Keratinocyte (primary cell): ENCODE measurements around the gene SPTBN5. TPM values are rescaled to one million over a fixed set of nuclear protein-coding genes. Genes with fewer than 3 reads are reported as not detected.

Experiments
- DNase-seq: peaks from one replicate; pipeline ENCODE4 v3.0.0-alpha.2; 2011; ENCODE audit warnings: low read depth, missing footprints, low spot score
- FAIRE-seq: peaks from 2 replicates; lab custom pipeline; 2011; peaks lifted over from hg19 to GRCh38; lab: Jason Lieb, UNC
- H2AFZ ChIP-seq: 2 replicates; pipeline ENCODE4 v1.6.0; 2012; ENCODE audit warnings: low read length, control low read depth, inconsistent platforms; ENCODE audit not compliant: control insufficient read depth
- H3K27ac ChIP-seq: 2 replicates; pipeline ENCODE4 v1.5.1; 2011; ENCODE audit warnings: low read length; ENCODE audit not compliant: control insufficient read depth, insufficient read depth
- H3K27me3 ChIP-seq: 3 replicates; pipeline ENCODE4 v1.6.0; 2011; ENCODE audit warnings: low read length; ENCODE audit not compliant: control insufficient read depth, insufficient read depth; ENCODE audit errors: extremely low read depth
- H3K36me3 ChIP-seq, 2 experiments: 2 replicates in 1 of 2; 3 replicates in 1 of 2; pipeline ENCODE4 v1.5.1; 2011; ENCODE audit warnings: low read length in 2 of 2, mild to moderate bottlenecking in 1 of 2; ENCODE audit not compliant: control insufficient read depth in 2 of 2, insufficient read depth in 2 of 2; ENCODE audit errors: extremely low read depth in 1 of 2
- H3K4me1 ChIP-seq: 3 replicates; pipeline ENCODE4 v1.5.1; 2011; ENCODE audit warnings: low read length; ENCODE audit not compliant: control insufficient read depth, insufficient read depth; ENCODE audit errors: extremely low read depth
- H3K4me2 ChIP-seq: 3 replicates; pipeline ENCODE4 v1.6.0; 2011; ENCODE audit warnings: low read depth, low read length; ENCODE audit not compliant: control insufficient read depth, insufficient read depth; ENCODE audit errors: extremely low read depth
- H3K4me3 ChIP-seq, 3 experiments: fragments of 200-600 bp in 1 of 3; sonication (generic) in 1 of 3; 2 replicates in 2 of 3; 3 replicates in 1 of 3; pipeline ENCODE4 v1.5.1; 2011 to 2016; ENCODE audit warnings: low read length in 3 of 3, mild to moderate bottlenecking in 3 of 3, control low read depth in 2 of 3, inconsistent platforms in 1 of 3, low read depth in 1 of 3, mixed read lengths in 1 of 3, mixed run types in 1 of 3, moderate library complexity in 1 of 3; ENCODE audit not compliant: control insufficient read depth in 2 of 3, insufficient read depth in 2 of 3; ENCODE audit errors: extremely low read depth in 1 of 3
- H3K79me2 ChIP-seq: 2 replicates; pipeline ENCODE4 v1.6.0; 2012; ENCODE audit warnings: low read length; ENCODE audit not compliant: control insufficient read depth, insufficient read depth
- H3K9ac ChIP-seq: 3 replicates; pipeline ENCODE4 v1.6.0; 2011; ENCODE audit warnings: low read length; ENCODE audit not compliant: control insufficient read depth, insufficient read depth; ENCODE audit errors: extremely low read depth
- H3K9me1 ChIP-seq: 3 replicates; pipeline ENCODE4 v1.6.0; 2011; ENCODE audit warnings: low read length; ENCODE audit not compliant: control insufficient read depth, insufficient read depth; ENCODE audit errors: extremely low read depth
- H3K9me3 ChIP-seq: 2 replicates; pipeline ENCODE4 v1.5.1; 2012; ENCODE audit warnings: low read depth, low read length; ENCODE audit not compliant: control insufficient read depth
- H4K20me1 ChIP-seq: 3 replicates; pipeline ENCODE4 v1.6.0; 2011; ENCODE audit warnings: low read length; ENCODE audit not compliant: control insufficient read depth, insufficient read depth; ENCODE audit errors: extremely low read depth
- CTCF ChIP-seq, 3 experiments: IDR thresholded peaks in 1 of 3; conservative IDR thresholded peaks in 1 of 3; optimal IDR thresholded peaks in 1 of 3; 2 replicates in 2 of 3; 3 replicates in 1 of 3; pipeline versions ENCODE3 to v1.5.1; 2011; ENCODE audit warnings: low read length in 3 of 3, mild to moderate bottlenecking in 3 of 3, moderate library complexity in 2 of 3, control low read depth in 1 of 3, inconsistent platforms in 1 of 3; ENCODE audit not compliant: insufficient read depth in 2 of 3; ENCODE audit errors: extremely low read depth in 1 of 3
- EZH2 ChIP-seq: IDR thresholded peaks from one replicate; pipeline ENCODE4 v1.6.1; 2012; ENCODE audit warnings: inconsistent platforms, mild to moderate bottlenecking, low read length, moderate library complexity
- dilution Hi-C: fragments of 300-500 bp; cut with MboI; formaldehyde crosslinking; loops from one replicate; pipeline ENCODE4 v1.7.0; 2020; ENCODE audit warnings: low sequenced_read_pairs; ENCODE audit not compliant: extremely low pct_ligation_motif_present
- polyA plus RNA-seq, 5 experiments: library from polyadenylated mRNA; depleted of rRNA in 3 of 5; stranded (reverse) in 3 of 5; stranded (forward) in 1 of 5; unstranded in 1 of 5; fragments of >200 nt; gene quantifications; 1 replicate in 1 of 5; 2 replicates in 3 of 5; 3 replicates in 1 of 5; pipeline versions ENCODE4 v1.2.1 to v1.2.3, GENCODE V29; 2011 to 2012; ENCODE audit warnings: missing spikeins in 2 of 5, low read depth in 1 of 5, low replicate concordance in 1 of 5

The SPTBN5 gene
- polyA plus RNA-seq, 1 donor (not counting 4 experiments of a cell fraction or from before 2014, with no cell fraction given) = 0.66 TPM

GRCh38 chr15:41857316-41857715 lies 36.5 kb downstream of the SPTBN5 start:
- Histone ChIP-seq H3K9me3 (no peaks in the 10 kb centered on the region), H3K9me1 (no peaks in the 10 kb centered on the region)

GRCh38 chr15:41856716-41857115 lies 37.1 kb downstream of the SPTBN5 start:
- no peak overlapping the region for H3K9ac ChIP-seq
- H3K79me2 ChIP-seq = no peaks in the 10 kb centered on the region
- no peak overlapping the region for H3K27ac ChIP-seq
- no peak overlapping the region for H3K4me2 ChIP-seq
- no peak overlapping the region for H3K4me3 ChIP-seq
- H2AFZ ChIP-seq = no peak overlapping the region
- no peaks in the 10 kb centered on the region for H3K4me1 ChIP-seq
- H3K9me1 ChIP-seq = no peaks in the 10 kb centered on the region
- DNase-seq = no peak
- peaks cover 16% of the 10 kb centered on the region for H3K27me3 ChIP-seq
- no peak for FAIRE-seq
- H3K36me3 ChIP-seq = peaks cover 0 to 1% of the 10 kb centered on the region in 2 experiments
- H4K20me1 ChIP-seq = no peaks in the 10 kb centered on the region
- dilution Hi-C loops = no loop called here
- TF ChIP-seq EZH2 (no peak), CTCF (optimal IDR thresholded peaks at IDR 0.05 in 1 of 3, IDR thresholded peaks at IDR 0.05 in 1 of 3, conservative IDR thresholded peaks at IDR 0.05 in 1 of 3; ENCODE audit: extremely low read depth in 1 of 3, insufficient read depth in 2 of 3, low read length in 3 of 3) (no peak)
- no peaks in the 10 kb centered on the region for H3K9me3 ChIP-seq

More at GRCh38 chr15:41857316-41857715, 36.5 kb downstream of the SPTBN5 start:
- Histone ChIP-seq H3K4me1 (no peaks in the 10 kb centered on the region), H3K79me2 (no peaks in the 10 kb centered on the region), H2AFZ (no peak overlapping the region), H3K27ac (no peak overlapping the region), H3K27me3 (peaks cover 16% of the 10 kb centered on the region), H3K9ac (no peak overlapping the region), H4K20me1 (no peaks in the 10 kb centered on the region), H3K4me2 (no peak overlapping the region), H3K36me3 (peaks cover 0 to 1% of the 10 kb centered on the region in 2 experiments), H3K4me3 (no peak overlapping the region)
- FAIRE-seq = no peak
- TF ChIP-seq CTCF (optimal IDR thresholded peaks at IDR 0.05 in 1 of 3, IDR thresholded peaks at IDR 0.05 in 1 of 3, conservative IDR thresholded peaks at IDR 0.05 in 1 of 3; ENCODE audit: extremely low read depth in 1 of 3, insufficient read depth in 2 of 3, low read length in 3 of 3) (no peak), EZH2 (no peak)
- no peak for DNase-seq
- dilution Hi-C loops = no loop called here
